ENCODE measurements around the gene TRMT61A. TPM values are rescaled to one million over a fixed set of nuclear protein-coding genes. Genes with fewer than 3 reads are reported as not detected.

The TRMT61A gene
- total and polyA plus RNA-seq, 10 of the 15 experiments (the other 5 are each of a cell fraction or from before 2014, with no cell fraction given): 0.11 to 21.9 (median 11.4) TPM

DNA sequence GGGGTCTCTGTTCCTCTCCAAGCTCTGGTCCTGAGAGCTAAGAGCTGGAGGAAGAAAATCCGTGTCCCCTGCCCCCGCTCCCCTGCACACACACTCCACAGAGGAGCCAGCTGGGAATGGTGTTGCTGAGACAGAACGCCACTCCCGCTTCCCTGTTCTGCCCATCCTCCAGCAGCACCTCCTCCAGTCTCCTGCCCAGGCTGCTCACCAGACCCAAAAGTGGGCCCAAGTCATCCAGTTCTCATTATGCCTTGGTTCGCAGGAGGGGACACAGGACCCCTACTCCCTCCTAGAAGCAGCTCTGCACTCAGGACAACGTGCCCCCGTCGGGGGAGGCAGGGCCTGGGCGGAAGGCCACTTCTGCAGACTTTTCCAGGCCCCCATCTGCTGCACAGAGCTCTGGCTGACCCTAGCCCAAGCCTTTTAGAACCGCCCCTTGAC, 830 bp upstream of the TRMT61A start:
- SMC1A ChIA-PET (ENCODE audit: uncharacterized antibody, unreplicated experiment): interaction anchor here (1.1 to 2.6 kb wide), 5 partner anchors 10 to 36 kb away, joined by 3 to 11 read pairs (median 3); no protein-coding TSS in a partner anchor
- peak; percentile 2 for ATAC-seq
- H3K9ac ChIP-seq (ENCODE audit: control insufficient read depth, insufficient read depth, low read length): peak overlapping the region; percentile 69
- H3K4me1 ChIP-seq (ENCODE audit: control insufficient read depth, insufficient read depth, low read length): peaks cover 25% of the 10 kb centered on the region
- no peak for DNase-seq (ENCODE audit: low read depth, low spot score)
- H3K9me3 ChIP-seq (replicated peaks; ENCODE audit: control insufficient read depth, insufficient read depth, low read length): no peaks in the 10 kb centered on the region; the same call in 2 of the 3 replicates
- FAIRE-seq: no peak
- 23% methylated on average over 10 of the region's 10 CpGs for WGBS (ENCODE audit: insufficient coverage, insufficient replicate concordance, low lambda C conversion rate, missing lambda C conversion rate)
- TF ChIP-seq, protein P1, sequence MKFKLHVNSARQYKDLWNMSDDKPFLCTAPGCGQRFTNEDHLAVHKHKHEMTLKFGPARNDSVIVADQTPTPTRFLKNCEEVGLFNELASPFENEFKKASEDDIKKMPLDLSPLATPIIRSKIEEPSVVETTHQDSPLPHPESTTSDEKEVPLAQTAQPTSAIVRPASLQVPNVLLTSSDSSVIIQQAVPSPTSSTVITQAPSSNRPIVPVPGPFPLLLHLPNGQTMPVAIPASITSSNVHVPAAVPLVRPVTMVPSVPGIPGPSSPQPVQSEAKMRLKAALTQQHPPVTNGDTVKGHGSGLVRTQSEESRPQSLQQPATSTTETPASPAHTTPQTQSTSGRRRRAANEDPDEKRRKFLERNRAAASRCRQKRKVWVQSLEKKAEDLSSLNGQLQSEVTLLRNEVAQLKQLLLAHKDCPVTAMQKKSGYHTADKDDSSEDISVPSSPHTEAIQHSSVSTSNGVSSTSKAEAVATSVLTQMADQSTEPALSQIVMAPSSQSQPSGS (IDR thresholded peaks at IDR 0.05; ENCODE audit: low read length): no peak
- TF ChIP-seq NKRF (conservative IDR thresholded peaks at IDR 0.05) (no peak), SIN3A (IDR thresholded peaks at IDR 0.05; ENCODE audit: low read depth, low read length) (no peak), PAX8 (IDR thresholded peaks at IDR 0.05) (no peak), RCOR1 (conservative IDR thresholded peaks at IDR 0.05; ENCODE audit: low read depth, low read length) (no peak), POU2F2 (IDR thresholded peaks at IDR 0.05; ENCODE audit: borderline replicate concordance, low read depth, low read length) (no peak), HDAC2 (IDR thresholded peaks at IDR 0.05) (no peak), SRF (IDR thresholded peaks at IDR 0.05; ENCODE audit: low read depth in 2 of 2, low read length in 2 of 2) (no peak), BMI1 (IDR thresholded peaks at IDR 0.05; ENCODE audit: borderline replicate concordance) (no peak), KDM1A (IDR thresholded peaks at IDR 0.05; ENCODE audit: borderline replicate concordance) (no peak)
- POLR2A ChIA-PET: interaction anchor here (0.6 to 1.5 kb wide), 4 partner anchors 22 to 432 kb away, joined by 3 to 7 read pairs (median 4); partner anchors contain the start of gene EIF5
- H3K27ac ChIP-seq (ENCODE audit: control insufficient read depth, insufficient read depth): peak overlapping the region; percentile 58
- peak overlapping the region; percentile 84 for H3K4me3 ChIP-seq
- RAD21 ChIA-PET (ENCODE audit: unreplicated experiment): interaction anchor here (0.5 to 2.4 kb wide), 4 partner anchors 10 to 232 kb away, joined by 3 to 14 read pairs (median 6); no protein-coding TSS in a partner anchor
- H4K20me1 ChIP-seq (ENCODE audit: control insufficient read depth, insufficient read depth): no peaks in the 10 kb centered on the region
- CTCF ChIA-PET: interaction anchor here (1.0 to 5.3 kb wide), 4 partner anchors 9 to 135 kb away, joined by 3 to 39 read pairs (median 5); partner anchors contain the start of gene BAG5
- H3K36me3 ChIP-seq (ENCODE audit: control insufficient read depth in 2 of 2, insufficient read depth in 2 of 2, low read length in 1 of 2): peaks cover 0 to 2% of the 10 kb centered on the region in 2 experiments; a peak in 2 of 4 replicates
- BruUV-seq (replicated peaks): no TSS peak
- in situ Hi-C loops (cut with MboI) (no loop called here), intact Hi-C loops (cut with micrococcal nuclease; ENCODE audit: unreplicated experiment) (no loop called here)
- peaks cover 30% of the 10 kb centered on the region for H3K79me2 ChIP-seq (ENCODE audit: control insufficient read depth, insufficient read depth, low read length)
- peak overlapping the region; percentile 91 for H3K4me2 ChIP-seq (ENCODE audit: control insufficient read depth, insufficient read depth)
- H2AFZ ChIP-seq (ENCODE audit: control insufficient read depth, low read depth, low read length): no peak overlapping the region
- H3K27me3 ChIP-seq (replicated peaks in 1 of 2; ENCODE audit: control insufficient read depth in 2 of 2, insufficient read depth in 2 of 2, low read length in 1 of 2): peaks cover 0 to 2% of the 10 kb centered on the region in 2 experiments; a peak in 1 of 4 replicates
